ENCODE measurements around the gene UNC79. TPM values are rescaled to one million over a fixed set of nuclear protein-coding genes. Genes with fewer than 3 reads are reported as not detected.

The UNC79 gene
- total RNA-seq, 1 experiment from 2014 or later, result not detected

- no peak for DNase-seq (ENCODE audit: low read depth)
- in situ Hi-C loops (cut with HindIII; ENCODE audit: low pct_unique_long_range_greater_than_20kb, low sequenced_read_pairs), result no loop called here
These were observed 297.9 kb downstream of the UNC79 start for GRCh38 chr14:93728651-93729016.

GRCh38 chr14:93729993-93730392 lies 299.3 kb downstream of the UNC79 start:
- no peak for DNase-seq (ENCODE audit: low read depth)
- in situ Hi-C loops (cut with HindIII; ENCODE audit: low pct_unique_long_range_greater_than_20kb, low sequenced_read_pairs), result no loop called here

- in situ Hi-C loops (cut with HindIII; ENCODE audit: low pct_unique_long_range_greater_than_20kb, low sequenced_read_pairs), result no loop called here
- no peak for DNase-seq (ENCODE audit: low read depth)
These were observed 301.0 kb downstream of the UNC79 start for GRCh38 chr14:93731753-93732152.

GRCh38 chr14:93732524-93732923 lies 301.8 kb downstream of the UNC79 start:
- DNase-seq (ENCODE audit: low read depth), result no peak
- in situ Hi-C loops (cut with HindIII; ENCODE audit: low pct_unique_long_range_greater_than_20kb, low sequenced_read_pairs), result no loop called here

- in situ Hi-C loops (cut with HindIII; ENCODE audit: low pct_unique_long_range_greater_than_20kb, low sequenced_read_pairs), result no loop called here
- DNase-seq (ENCODE audit: low read depth), result no peak
These were observed 302.5 kb downstream of the UNC79 start for GRCh38 chr14:93733231-93733630.

GRCh38 chr14:93733631-93734030 lies 302.9 kb downstream of the UNC79 start:
- DNase-seq (ENCODE audit: low read depth), result no peak
- in situ Hi-C loops (cut with HindIII; ENCODE audit: low pct_unique_long_range_greater_than_20kb, low sequenced_read_pairs), result no loop called here

GRCh38 chr14:93734086-93734822 lies 303.5 kb downstream of the UNC79 start:
- in situ Hi-C loops (cut with HindIII; ENCODE audit: low pct_unique_long_range_greater_than_20kb, low sequenced_read_pairs), result no loop called here
- DNase-seq (ENCODE audit: low read depth), result no peak

GRCh38 chr14:93735206-93735605 lies 304.5 kb downstream of the UNC79 start:
- in situ Hi-C loops (cut with HindIII; ENCODE audit: low pct_unique_long_range_greater_than_20kb, low sequenced_read_pairs), result no loop called here
- no peak for DNase-seq (ENCODE audit: low read depth)

GRCh38 chr14:93736378-93737014 lies 305.8 kb downstream of the UNC79 start:
- no peak for DNase-seq (ENCODE audit: low read depth)
- in situ Hi-C loops (cut with HindIII; ENCODE audit: low pct_unique_long_range_greater_than_20kb, low sequenced_read_pairs), result no loop called here

GRCh38 chr14:93737634-93738033 lies 306.9 kb downstream of the UNC79 start:
- in situ Hi-C loops (cut with HindIII; ENCODE audit: low pct_unique_long_range_greater_than_20kb, low sequenced_read_pairs), result no loop called here
- no peak for DNase-seq (ENCODE audit: low read depth)

GRCh38 chr14:93741556-93742230 lies 311.0 kb downstream of the UNC79 start:
- in situ Hi-C loops (cut with HindIII; ENCODE audit: low pct_unique_long_range_greater_than_20kb, low sequenced_read_pairs), result no loop called here
- no peak for DNase-seq (ENCODE audit: low read depth)

- DNase-seq (ENCODE audit: low read depth), result no peak
- in situ Hi-C loops (cut with HindIII; ENCODE audit: low pct_unique_long_range_greater_than_20kb, low sequenced_read_pairs), result no loop called here
These were observed 312.0 kb downstream of the UNC79 start for GRCh38 chr14:93742761-93743160.

GRCh38 chr14:93743270-93744060 lies 312.7 kb downstream of the UNC79 start:
- in situ Hi-C loops (cut with HindIII; ENCODE audit: low pct_unique_long_range_greater_than_20kb, low sequenced_read_pairs), result no loop called here
- DNase-seq (ENCODE audit: low read depth), result no peak

GRCh38 chr14:93744176-93744575 lies 313.4 kb downstream of the UNC79 start:
- in situ Hi-C loops (cut with HindIII; ENCODE audit: low pct_unique_long_range_greater_than_20kb, low sequenced_read_pairs), result no loop called here
- no peak for DNase-seq (ENCODE audit: low read depth)

GRCh38 chr14:93744876-93745275 lies 314.1 kb downstream of the UNC79 start:
- in situ Hi-C loops (cut with HindIII; ENCODE audit: low pct_unique_long_range_greater_than_20kb, low sequenced_read_pairs), result no loop called here
- no peak for DNase-seq (ENCODE audit: low read depth)

- no peak for DNase-seq (ENCODE audit: low read depth)
These were observed 315.0 kb downstream of the UNC79 start for GRCh38 chr14:93745603-93746273.

GRCh38 chr14:93747102-93747501 lies 316.4 kb downstream of the UNC79 start:
- in situ Hi-C loops (cut with HindIII; ENCODE audit: low pct_unique_long_range_greater_than_20kb, low sequenced_read_pairs), result no loop called here

More at GRCh38 chr14:93745603-93746273, 315.0 kb downstream of the UNC79 start:
- in situ Hi-C loops (cut with HindIII; ENCODE audit: low pct_unique_long_range_greater_than_20kb, low sequenced_read_pairs), result no loop called here

GRCh38 chr14:93747560-93747959 lies 316.8 kb downstream of the UNC79 start:
- DNase-seq (ENCODE audit: low read depth), result no peak
- in situ Hi-C loops (cut with HindIII; ENCODE audit: low pct_unique_long_range_greater_than_20kb, low sequenced_read_pairs), result no loop called here

More at GRCh38 chr14:93747102-93747501, 316.4 kb downstream of the UNC79 start:
- DNase-seq (ENCODE audit: low read depth), result no peak

All from Caki2 (cell line).